GM12801 (cell line): ENCODE results near the gene TMEM225B.

Experiments
- TF ChIP-seq, protein P1 (sequence below): IDR thresholded peaks from one replicate; pipeline ENCODE4 v1.5.1; 2011; ENCODE audit warnings: control low read depth; ENCODE audit not compliant: insufficient read length; ENCODE audit errors: extremely low read depth

TMEM225B gene

GRCh38 chr7:99615989-99616358 lies 17.9 kb downstream of the TMEM225B start:
- TF ChIP-seq, protein P1, sequence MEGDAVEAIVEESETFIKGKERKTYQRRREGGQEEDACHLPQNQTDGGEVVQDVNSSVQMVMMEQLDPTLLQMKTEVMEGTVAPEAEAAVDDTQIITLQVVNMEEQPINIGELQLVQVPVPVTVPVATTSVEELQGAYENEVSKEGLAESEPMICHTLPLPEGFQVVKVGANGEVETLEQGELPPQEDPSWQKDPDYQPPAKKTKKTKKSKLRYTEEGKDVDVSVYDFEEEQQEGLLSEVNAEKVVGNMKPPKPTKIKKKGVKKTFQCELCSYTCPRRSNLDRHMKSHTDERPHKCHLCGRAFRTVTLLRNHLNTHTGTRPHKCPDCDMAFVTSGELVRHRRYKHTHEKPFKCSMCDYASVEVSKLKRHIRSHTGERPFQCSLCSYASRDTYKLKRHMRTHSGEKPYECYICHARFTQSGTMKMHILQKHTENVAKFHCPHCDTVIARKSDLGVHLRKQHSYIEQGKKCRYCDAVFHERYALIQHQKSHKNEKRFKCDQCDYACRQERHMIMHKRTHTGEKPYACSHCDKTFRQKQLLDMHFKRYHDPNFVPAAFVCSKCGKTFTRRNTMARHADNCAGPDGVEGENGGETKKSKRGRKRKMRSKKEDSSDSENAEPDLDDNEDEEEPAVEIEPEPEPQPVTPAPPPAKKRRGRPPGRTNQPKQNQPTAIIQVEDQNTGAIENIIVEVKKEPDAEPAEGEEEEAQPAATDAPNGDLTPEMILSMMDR, result no peak

DNA sequence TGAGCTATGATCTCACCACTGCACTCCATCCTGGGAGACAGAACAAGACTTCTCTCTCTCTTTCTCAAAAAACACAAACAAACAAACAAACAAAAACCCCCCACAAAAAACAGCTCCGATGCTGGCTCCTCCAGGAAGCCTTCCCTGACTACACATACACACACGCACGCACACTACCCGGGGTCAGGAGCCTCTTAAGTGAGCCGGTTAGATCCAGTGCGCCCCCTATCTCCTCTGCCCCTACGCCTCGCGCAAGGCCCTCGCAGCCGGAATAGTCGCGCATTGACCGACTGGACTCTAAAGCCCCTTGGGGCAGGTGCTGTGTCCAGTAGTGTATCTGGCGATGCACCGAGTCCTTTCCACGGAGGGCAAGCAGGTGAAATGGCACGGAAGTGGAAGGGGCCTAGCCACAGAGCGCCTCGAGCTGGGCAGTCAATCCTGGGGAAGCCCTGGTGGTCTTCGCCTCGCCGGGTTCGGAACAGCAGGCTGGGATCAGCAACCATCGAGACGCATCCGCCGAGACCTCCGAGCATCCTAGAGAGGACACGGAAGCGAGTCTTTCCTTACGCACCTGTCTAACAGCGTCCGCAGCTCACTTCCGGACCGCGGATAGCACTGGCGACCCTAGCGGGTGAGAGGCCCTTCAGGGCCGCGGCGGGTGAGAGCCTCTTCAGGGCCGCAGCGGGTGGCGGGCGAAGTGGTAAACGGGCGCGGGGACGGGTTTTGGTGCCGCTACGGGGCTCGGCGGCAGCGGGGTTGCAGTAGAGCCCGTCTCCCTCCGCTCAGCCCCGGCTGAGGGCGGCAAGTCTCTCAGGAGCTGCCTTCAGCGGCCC lies 18.5 kb downstream of the TMEM225B start, which contains the start of gene ZSCAN25:
TSS of gene ZSCAN25 (plus strand) at position 588 of the 833 bp plus-strand sequence. CDS start 2,661 bp downstream, outside the sequence.
- TF ChIP-seq, protein P1, result no peak

DNA sequence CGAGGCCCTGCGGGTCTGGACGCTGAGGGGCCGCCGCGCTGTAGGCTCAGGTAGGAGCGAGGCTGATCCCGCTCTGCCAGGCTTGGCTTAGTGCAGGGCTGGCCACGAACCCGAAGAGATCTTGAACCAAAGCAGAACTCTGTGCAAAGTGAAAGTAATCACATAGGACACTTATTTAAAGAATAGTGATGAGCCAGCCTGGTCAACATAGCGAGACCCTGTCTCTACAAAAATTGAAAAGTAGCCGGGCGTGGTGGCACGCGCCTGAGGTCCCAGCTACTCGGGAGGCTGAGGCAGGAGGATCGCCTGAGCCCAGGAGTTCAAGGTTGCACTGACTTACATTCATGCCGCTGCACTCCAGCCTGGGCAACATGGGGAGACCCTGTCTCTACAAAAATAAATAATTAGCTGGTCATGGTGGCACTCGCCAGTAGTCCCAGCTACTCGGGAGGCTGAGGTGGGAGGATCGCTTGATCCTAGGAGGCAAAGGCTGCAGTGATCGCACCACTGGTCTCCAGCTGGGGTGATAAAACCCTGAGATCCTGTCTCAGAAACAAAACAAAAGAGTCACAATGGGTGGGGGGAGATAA lies 19.2 kb downstream of the TMEM225B start:
- TF ChIP-seq, protein P1, result no peak

- TF ChIP-seq, protein P1, result no peak
These were observed 20.7 kb downstream of the TMEM225B start for GRCh38 chr7:99618726-99619125.

DNA sequence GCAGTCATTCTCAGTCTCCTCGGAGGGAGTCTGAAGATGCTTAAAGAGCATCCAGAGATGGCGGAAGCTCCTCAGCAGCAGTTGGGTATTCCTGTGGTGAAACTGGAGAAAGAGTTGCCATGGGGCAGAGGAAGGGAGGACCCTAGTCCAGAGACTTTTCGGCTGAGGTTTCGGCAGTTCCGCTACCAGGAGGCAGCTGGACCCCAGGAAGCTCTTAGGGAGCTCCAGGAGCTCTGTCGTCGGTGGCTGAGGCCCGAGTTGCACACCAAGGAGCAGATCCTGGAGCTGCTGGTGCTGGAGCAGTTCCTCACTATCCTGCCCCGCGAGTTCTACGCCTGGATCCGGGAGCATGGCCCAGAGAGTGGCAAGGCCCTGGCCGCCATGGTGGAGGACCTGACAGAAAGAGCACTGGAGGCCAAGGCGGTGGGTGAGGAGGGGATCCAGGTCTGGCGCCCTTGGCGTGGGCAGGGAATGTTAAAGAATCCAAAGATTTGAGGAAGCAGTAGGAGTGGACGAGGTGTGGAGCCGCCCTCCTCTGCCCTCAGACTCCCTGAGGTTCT lies 21.6 kb downstream of the TMEM225B start:
- TF ChIP-seq, protein P1, result no peak

GRCh38 chr7:99621271-99621670 lies 23.2 kb downstream of the TMEM225B start:
- TF ChIP-seq, protein P1, result no peak

GRCh38 chr7:99622596-99622995 lies 24.5 kb downstream of the TMEM225B start:
- TF ChIP-seq, protein P1, result no peak
